Inflammatory macrophage (primary cell): ENCODE measurements around the gene ACTG1.

Experiments used
- DNase-seq, 2 donors: peaks; one replicate each; pipeline ENCODE4 v3.0.0-alpha.2; 2020 to 2022

ACTG1 gene

DNA sequence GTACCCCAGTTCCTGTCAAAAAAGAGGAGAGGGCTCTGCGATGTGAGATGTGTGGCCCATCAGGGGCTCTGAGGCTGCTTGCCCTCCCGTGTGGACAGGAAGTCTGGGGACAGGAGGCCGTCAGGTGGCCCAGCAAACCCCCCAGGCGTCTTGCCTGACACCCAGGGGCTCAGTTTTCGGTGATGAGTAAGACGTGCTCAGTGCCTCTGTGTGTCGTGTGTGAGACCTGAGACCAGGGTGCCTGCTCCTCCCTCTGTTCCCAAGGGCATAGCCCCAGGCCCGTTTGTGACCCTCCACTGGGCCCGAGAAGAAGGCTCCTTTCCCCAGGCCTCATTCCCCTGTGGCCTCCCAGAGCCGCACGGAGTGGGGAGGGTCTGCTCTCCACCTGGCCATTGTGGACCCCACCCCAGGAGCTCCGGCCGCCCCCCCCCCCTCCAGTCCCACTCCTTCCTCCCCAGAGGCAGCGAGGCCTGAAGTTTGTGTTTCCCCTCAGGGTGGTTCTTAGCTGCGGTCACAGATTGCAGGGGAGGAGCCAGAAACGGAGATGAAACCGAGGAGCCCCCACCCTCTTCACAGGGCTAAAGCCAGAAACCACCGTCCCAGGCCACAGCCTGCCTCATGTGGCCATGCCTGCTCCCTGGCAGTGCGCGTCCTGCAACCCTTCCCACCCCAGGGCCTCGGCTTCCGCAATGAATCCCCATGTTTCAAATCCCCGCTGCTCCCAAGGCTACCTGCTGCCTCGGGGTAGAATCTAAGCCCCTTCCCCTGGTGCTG lies 4.9 kb upstream of the ACTG1 start:
- DNase-seq: no peak

DNA sequence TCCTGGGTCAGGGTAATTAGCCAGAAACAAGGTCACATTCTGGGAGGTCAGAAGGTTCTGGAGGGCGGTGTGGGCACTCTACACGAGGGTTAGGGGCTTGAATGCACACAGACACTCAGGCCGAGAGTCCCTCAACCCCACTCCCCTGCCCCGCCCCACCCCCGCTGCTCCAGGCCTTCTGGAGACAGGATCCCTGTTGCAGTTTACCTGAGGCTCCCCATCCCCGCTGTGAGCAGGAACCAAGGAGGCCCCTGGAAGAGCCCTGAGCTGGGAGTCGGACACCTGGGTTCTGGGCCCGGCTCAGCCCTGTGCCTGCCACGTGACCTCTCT lies 4.4 kb upstream of the ACTG1 start:
- DNase-seq: no peak

GRCh38 chr17:81516439-81516838 lies 3.8 kb upstream of the ACTG1 start:
- DNase-seq: no peak

DNA sequence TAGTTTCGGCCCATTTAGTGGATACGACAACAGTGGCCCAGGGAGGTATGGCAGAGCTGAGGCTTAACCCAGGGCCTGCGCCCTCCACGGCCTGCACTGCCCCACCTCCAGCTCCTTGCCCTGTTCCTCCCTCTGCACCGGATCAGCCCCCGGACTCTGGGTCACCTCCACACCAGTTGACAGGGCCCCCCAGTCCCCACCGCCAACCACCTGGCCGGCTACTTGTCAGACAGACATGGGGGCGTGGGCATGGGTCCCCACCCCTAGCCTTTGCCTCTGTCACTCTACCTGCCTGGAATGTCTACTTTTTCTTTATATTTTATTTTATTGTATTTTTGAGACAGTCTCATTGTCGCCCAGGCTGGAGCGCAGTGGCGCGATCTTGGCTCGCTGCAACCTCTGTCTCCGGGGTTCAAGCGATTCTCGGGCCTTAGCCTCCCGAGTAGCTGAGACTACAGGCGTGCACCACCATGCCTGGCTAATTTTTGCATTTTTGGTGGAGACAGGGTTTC lies 3.0 kb upstream of the ACTG1 start:
- DNase-seq: no peak

DNA sequence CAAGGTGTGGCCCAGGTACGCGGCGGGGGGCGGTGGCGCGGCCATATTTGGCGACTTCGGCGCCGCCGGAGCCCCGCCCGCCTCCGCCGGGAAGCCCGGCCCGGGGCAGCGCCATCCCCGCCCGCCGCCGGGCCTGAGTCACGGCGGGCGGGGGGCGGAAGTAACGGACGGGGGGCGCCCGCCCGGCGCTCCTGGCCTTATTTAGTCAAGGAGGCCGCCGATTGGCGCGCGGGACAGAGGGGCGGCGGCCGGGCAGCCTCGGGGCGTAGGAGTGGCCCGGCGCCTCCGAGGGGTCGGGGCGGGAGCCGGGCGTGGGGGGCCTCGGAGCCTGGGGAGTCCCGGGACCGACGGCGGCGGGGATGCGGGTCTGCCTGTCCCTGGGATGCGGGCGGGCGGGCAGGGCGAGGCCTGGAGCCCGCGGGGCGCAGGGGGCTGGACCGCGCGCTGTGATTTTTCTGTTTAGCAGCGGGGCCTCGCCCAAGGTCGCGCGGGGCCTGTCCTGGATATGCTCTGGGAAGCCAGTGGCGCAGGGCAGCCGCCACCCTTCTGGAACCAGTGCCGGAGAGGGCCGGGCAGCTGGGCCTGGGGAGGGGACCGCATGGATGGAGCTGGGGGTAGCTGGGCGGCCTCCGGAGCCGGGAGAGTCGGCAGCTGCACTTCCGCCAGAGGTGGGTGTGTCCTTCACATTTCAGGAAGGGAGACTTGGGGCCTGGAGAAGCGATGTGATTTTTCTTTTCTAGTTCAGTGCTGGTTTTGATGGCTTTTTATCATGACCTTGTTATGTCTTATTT lies 2.3 kb upstream of the ACTG1 start:
- peak; percentile 70 to 80 for DNase-seq

DNA sequence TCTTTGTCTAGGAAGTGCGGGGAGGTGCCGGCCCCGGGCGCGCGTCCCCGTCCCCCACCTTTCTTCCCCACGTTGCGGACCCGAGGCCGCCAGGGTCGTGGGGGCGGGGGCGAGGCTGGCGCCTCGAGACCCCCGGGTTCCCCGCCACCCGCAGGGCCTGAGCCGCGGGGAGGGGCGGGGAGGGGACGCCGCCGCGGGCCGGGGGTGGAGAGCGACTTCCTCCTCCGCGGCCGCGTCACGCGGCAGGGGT lies 1.8 kb upstream of the ACTG1 start:
- DNase-seq: no peak

- peak; percentile 47 to 69 for DNase-seq
Measured at GRCh38 chr17:81513753-81514488, 1.3 kb upstream of the ACTG1 start.

- DNase-seq: peak; percentile 42 to 44
Measured at GRCh38 chr17:81513372-81513752, 763 bp upstream of the ACTG1 start.

- DNase-seq: peak in 1 of 2 donors; percentile 62
Measured at GRCh38 chr17:81511804-81512561, 616 bp downstream of the ACTG1 start.

DNA sequence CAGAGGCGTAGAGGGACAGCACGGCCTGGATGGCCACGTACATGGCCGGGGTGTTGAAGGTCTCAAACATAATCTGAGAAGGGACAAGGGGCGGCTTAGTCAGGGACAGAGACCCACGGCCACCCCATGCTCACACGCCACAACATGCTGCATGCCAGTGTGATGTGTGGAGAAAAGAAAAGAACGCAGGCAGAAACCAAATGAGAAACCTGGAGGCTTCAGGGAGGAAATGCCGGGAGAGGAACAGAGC lies 1.1 kb downstream of the ACTG1 start:
- DNase-seq: peak in 1 of 2 donors; percentile 13

DNA sequence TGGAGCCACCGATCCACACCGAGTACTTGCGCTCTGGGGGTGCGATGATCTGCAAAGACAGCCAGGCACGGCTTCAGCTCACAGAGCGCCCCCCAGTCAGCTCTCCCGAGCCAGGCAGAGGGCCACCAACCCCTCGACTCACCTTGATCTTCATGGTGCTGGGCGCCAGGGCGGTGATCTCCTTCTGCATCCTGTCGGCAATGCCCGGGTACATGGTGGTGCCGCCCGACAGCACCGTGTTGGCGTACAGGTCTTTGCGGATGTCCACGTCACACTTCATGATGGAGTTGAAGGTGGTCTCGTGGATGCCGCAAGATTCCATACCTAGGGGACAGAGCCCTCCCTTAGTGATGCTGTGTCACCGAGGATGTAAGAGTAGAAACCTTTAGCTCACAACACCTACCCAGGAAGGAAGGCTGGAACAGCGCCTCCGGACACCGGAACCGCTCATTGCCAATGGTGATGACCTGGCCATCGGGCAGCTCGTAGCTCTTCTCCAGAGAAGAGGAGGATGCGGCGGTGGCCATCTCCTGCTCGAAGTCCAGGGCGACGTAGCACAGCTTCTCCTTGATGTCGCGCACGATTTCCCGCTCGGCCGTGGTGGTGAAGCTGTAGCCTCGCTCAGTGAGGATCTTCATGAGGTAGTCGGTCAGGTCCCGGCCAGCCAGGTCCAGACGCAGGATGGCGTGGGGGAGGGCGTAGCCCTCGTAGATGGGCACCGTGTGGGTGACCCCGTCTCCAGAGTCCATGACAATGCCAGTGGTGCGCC lies 1.6 kb downstream of the ACTG1 start:
- DNase-seq: peak in 1 of 2 donors; percentile 27

- DNase-seq: no peak
Measured at GRCh38 chr17:81509972-81510784, 2.4 kb downstream of the ACTG1 start.

DNA sequence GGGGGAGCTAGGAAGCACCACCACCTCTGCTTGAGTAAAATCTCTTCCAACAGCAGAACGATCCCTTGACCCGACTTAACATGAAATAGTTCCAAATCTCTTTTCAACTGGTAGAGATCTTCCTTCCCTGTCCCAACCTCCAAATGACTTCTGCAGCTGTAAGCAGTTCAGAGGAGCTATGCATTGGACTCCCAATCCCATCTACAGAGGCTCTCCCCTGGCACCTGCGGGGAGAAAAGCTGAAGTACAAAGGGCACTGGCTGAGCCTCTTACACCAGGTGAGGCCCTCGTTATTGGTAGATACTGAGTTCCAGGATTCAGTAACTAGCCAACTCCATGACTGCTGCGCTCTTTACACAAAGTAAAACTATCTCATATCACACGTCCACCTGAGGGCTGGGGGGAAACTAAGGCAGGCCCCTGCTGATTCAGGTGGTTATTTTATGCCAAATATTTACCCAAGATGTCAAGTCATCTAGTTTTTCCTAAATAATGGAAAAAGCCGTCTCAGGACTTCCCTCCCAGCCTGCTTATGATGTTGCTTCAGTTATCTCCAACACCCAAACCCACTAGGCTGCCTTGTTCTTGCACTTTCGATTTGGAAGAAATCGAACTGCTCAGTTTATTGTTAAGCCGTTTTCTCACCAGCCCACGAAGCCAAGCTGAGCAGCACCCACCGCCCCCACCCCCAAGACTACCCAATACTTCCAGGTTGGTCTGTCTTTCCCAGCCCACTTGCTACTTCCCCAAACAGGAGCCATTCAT lies 3.2 kb downstream of the ACTG1 start:
- peak; percentile 48 to 60 for DNase-seq

DNA sequence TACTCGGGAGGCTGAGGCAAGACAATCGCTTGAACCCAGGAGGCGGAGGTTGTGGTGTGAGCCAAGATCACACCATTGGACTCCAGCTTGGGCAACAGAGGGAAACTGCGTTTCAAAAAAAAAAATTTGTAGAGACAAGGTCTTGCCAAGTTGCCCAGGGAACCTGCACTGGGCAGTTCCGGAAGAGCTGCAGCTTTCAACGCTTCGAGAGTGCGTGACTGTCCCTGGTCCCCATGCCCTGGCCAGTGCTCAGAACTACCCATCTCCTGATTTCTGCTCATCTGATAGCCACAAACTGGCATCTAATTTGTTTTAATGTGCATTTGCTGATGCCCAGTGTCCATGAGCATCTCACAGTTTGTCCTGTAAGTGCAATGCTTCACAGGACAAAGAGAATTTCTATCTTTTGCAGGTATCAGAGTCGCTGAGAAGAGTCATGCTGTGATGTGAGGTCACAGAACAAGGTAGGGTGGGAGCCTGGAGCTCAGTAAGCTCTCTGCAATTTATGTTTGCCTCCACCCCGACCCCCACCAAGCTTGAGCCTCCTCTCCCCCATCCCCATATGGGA lies 3.9 kb downstream of the ACTG1 start:
- peak; percentile 4 to 26 for DNase-seq

DNA sequence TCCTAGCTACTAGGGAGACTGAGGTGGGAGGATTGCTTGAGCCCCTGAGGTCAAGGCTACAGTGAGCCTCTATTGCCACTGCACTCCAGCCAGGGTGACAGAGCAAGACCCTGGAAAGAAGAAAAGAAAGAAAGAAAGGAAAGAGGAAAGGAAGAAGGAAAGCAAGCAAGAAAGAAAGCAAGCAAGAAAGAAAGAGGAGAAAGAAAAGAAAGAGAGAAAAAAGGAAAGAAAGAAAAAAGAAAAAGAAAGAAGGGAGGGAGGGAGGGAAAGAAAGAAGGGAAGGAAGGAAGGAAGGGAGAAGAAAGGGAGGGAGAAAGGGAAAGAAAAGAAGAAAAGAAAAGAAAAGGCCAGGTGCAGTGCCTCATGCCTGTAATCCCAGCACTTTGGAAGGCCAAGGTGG lies 9.0 kb downstream of the ACTG1 start:
- DNase-seq: no peak

DNA sequence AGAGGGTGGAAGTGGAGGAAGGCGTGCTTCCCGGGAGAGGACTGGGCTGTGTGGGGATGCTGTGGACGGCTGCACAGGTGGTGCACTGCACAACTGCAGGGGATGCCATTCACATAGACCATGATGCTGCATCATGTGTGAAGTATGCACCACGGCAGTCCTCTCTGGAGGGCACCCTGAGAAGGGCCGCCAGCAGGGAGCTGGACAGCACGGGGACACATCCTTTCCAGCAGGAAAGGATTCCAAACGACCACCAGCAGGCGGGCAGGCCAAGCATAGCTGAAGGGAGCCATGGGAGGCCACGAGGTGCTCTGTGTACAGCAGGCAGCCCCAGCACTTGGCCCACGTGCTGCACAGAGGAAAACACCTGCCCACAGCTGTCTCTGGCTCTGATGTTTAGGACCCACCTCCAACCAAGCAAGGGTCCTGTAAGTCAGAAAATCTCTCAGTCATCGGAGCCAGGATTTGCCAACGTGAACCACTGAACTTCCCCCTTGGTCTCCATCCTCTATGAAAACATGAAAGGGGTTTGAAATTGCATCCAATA lies 10.1 kb downstream of the ACTG1 start:
- no peak for DNase-seq

GRCh38 chr17:81500047-81500446 lies 12.6 kb downstream of the ACTG1 start:
- no peak for DNase-seq

GRCh38 chr17:81499601-81499970 lies 13.0 kb downstream of the ACTG1 start:
- DNase-seq: no peak

GRCh38 chr17:81498953-81499600 lies 13.5 kb downstream of the ACTG1 start:
- no peak for DNase-seq
